Measurements from ENCODE around the gene NFYC.

GRCh38 chr1:40691538-40692428 is at the start of gene NFYC:
- TF ChIP-seq CTCF (IDR thresholded peaks at IDR 0.05) = peak in 1 of 3 experiments; percentile 21
- no peak for TF ChIP-seq EP300 (IDR thresholded peaks at IDR 0.05)
- TF ChIP-seq POLR2AphosphoS5 (IDR thresholded peaks at IDR 0.05) = peak; percentile 85 to 99
- TF ChIP-seq POLR2A (IDR thresholded peaks at IDR 0.05; ENCODE audit: low read depth) = peak; percentile 95
